Measurements from ENCODE around the gene HNRNPUL1. TPM values are rescaled to one million over a fixed set of nuclear protein-coding genes. Genes with fewer than 3 reads are reported as not detected.

The HNRNPUL1 gene
- total and polyA plus RNA-seq, 2 donors (not counting 3 experiments of a cell fraction or from before 2014, with no cell fraction given), result 83.2 to 261 TPM

GRCh38 chr19:41325640-41325946, 61.4 kb downstream of the HNRNPUL1 start:
- no peak overlapping the region for H2AFZ ChIP-seq (ENCODE audit: low read depth, low read length)
- H3K9me3 ChIP-seq (replicated peaks; ENCODE audit: control insufficient read depth, insufficient read depth, low read length), result no peaks in the 10 kb centered on the region
- no peaks in the 10 kb centered on the region for H3K27me3 ChIP-seq (ENCODE audit: control insufficient read depth in 2 of 2, insufficient read depth in 2 of 2, low read length in 2 of 2)
- intact Hi-C loops (cut with micrococcal nuclease), result loop anchor here (1.0 kb wide), 1 partner anchor 154 kb away; no protein-coding TSS in a partner anchor
- H3K36me3 ChIP-seq (ENCODE audit: control insufficient read depth in 2 of 2, extremely low read depth in 1 of 2, insufficient read depth in 2 of 2, low read length in 2 of 2), result peaks cover 3 to 19% of the 10 kb centered on the region in 2 experiments
- DNase-seq (ENCODE audit: low read depth, low spot score) (no peak), FAIRE-seq (no peak)
- H3K27ac ChIP-seq (ENCODE audit: insufficient read depth, low read depth, low read length), result peak overlapping the region; percentile 100
- no peaks in the 10 kb centered on the region for H3K9me1 ChIP-seq (replicated peaks; ENCODE audit: control insufficient read depth, extremely low read depth, insufficient read depth, low read length)
- ChIA-PET CTCF (interaction anchor here (0.6 to 3.9 kb wide), 4 partner anchors 27 to 147 kb away, joined by 3 to 40 read pairs (median 4); partner anchors contain the start of gene TGFB1), POLR2A (no interaction called here)
- no peak overlapping the region for H3K4me3 ChIP-seq (replicated peaks in 1 of 3; ENCODE audit: insufficient read depth in 1 of 3, low read depth in 1 of 3, low read length in 3 of 3)
- H3K79me2 ChIP-seq (ENCODE audit: control insufficient read depth, insufficient read depth, low read length), result peaks cover 9% of the 10 kb centered on the region
- dilution Hi-C loops (cut with MboI; ENCODE audit: extremely low pct_ligation_motif_present, low sequenced_read_pairs), result no loop called here
- H4K20me1 ChIP-seq (replicated peaks; ENCODE audit: control insufficient read depth, extremely low read depth, insufficient read depth, low read length), result no peaks in the 10 kb centered on the region
- H3K4me1 ChIP-seq (ENCODE audit: control insufficient read depth, extremely low read depth, insufficient read depth, low read length), result peaks cover 71% of the 10 kb centered on the region
- H3K9ac ChIP-seq (replicated peaks; ENCODE audit: extremely low read depth, insufficient read depth, low read length), result peak overlapping the region; percentile 93
- TF ChIP-seq GATA2 (IDR thresholded peaks at IDR 0.05; ENCODE audit: insufficient read depth, insufficient read length, low read depth, low read length) (no peak), POLR2AphosphoS5 (IDR thresholded peaks at IDR 0.05; ENCODE audit: insufficient read depth, low read depth, low read length) (no peak), POLR2A (IDR thresholded peaks at IDR 0.05; ENCODE audit: low read depth, low read length) (no peak), CTCF (IDR thresholded peaks at IDR 0.05; ENCODE audit: extremely low read depth in 1 of 2, insufficient read depth in 1 of 2, low read depth in 1 of 2, low read length in 2 of 2) (no peak), MAX (IDR thresholded peaks at IDR 0.05; ENCODE audit: insufficient read depth, insufficient read length) (no peak), EZH2 (IDR thresholded peaks at IDR 0.05; ENCODE audit: borderline replicate concordance, low read depth, low read length, severe bottlenecking) (no peak), JUN (IDR thresholded peaks at IDR 0.05; ENCODE audit: borderline replicate concordance, insufficient read depth, insufficient read length, low read depth) (no peak), FOS (IDR thresholded peaks at IDR 0.05; ENCODE audit: borderline replicate concordance, insufficient read depth, low read length) (no peak), MYC (IDR thresholded peaks at IDR 0.05; ENCODE audit: low read depth, low read length) (no peak)
- H3K4me2 ChIP-seq (ENCODE audit: insufficient read depth, low read length), result peak overlapping the region; percentile 4
- BruUV-seq (replicated peaks), result no TSS peak

Data from endothelial cell of umbilical vein (primary cell).